Activated CD4-positive, alpha-beta T cell treated with anti-CD3 and anti-CD28 coated beads for 24 hours (primary cell): ENCODE results near the gene NPEPL1.

Experiments
- DNase-seq, 2 donors: peaks; one replicate each; pipeline ENCODE4 v3.0.0-alpha.2; 2020; ENCODE audit warnings: low read depth in 2 of 2

NPEPL1 gene

GRCh38 chr20:58700121-58700821, 7.7 kb downstream of the NPEPL1 start:
- DNase-seq = no peak

GRCh38 chr20:58700823-58701222, 8.2 kb downstream of the NPEPL1 start:
- no peak for DNase-seq

GRCh38 chr20:58701431-58702160, 9.0 kb downstream of the NPEPL1 start:
- DNase-seq = no peak

GRCh38 chr20:58702161-58702510, 9.5 kb downstream of the NPEPL1 start:
- DNase-seq = no peak

GRCh38 chr20:58702859-58703648, 10.5 kb downstream of the NPEPL1 start:
- no peak for DNase-seq

GRCh38 chr20:58703765-58704371, 11.3 kb downstream of the NPEPL1 start:
- no peak for DNase-seq

- DNase-seq = no peak
These were observed 12.8 kb downstream of the NPEPL1 start for GRCh38 chr20:58705208-58705926.

- DNase-seq = no peak
These were observed 13.7 kb downstream of the NPEPL1 start for GRCh38 chr20:58706150-58706892.

GRCh38 chr20:58706975-58707681, 14.5 kb downstream of the NPEPL1 start:
- DNase-seq = no peak

GRCh38 chr20:58707770-58708169, 15.2 kb downstream of the NPEPL1 start:
- DNase-seq = no peak

- no peak for DNase-seq
These were observed 15.8 kb downstream of the NPEPL1 start for GRCh38 chr20:58708246-58708931.

GRCh38 chr20:58709013-58709702, 16.6 kb downstream of the NPEPL1 start:
- no peak for DNase-seq

- DNase-seq = no peak
These were observed 17.1 kb downstream of the NPEPL1 start for GRCh38 chr20:58709703-58710039.

- no peak for DNase-seq
These were observed 18.1 kb downstream of the NPEPL1 start for GRCh38 chr20:58710481-58711265.

GRCh38 chr20:58711266-58712051, 18.9 kb downstream of the NPEPL1 start:
- no peak for DNase-seq

- no peak for DNase-seq
These were observed 19.7 kb downstream of the NPEPL1 start for GRCh38 chr20:58712151-58712791.
